Forelimb muscle (tissue), 1 donor: ENCODE results near the gene CLN5. TPM values are rescaled to one million over a fixed set of nuclear protein-coding genes. Genes with fewer than 3 reads are reported as not detected.

Experiments used
- polyA plus RNA-seq: library from polyadenylated mRNA; unstranded; fragments of 120-200 nt; gene quantifications from one replicate; pipeline ENCODE4 v1.2.1, GENCODE V29; 2013; ENCODE audit not compliant: insufficient read length

CLN5 gene
- polyA plus RNA-seq, 1 donor: 15.0 TPM

Other genes with a start within 250 kb of the CLN5 start
- 155 TPM for gene KCTD12, start 105.7 kb upstream of the CLN5 start, polyA plus RNA-seq
- not detected for gene ACOD1, start 43.6 kb upstream of the CLN5 start, polyA plus RNA-seq
- 36.6 TPM for gene FBXL3, start 35.1 kb downstream of the CLN5 start, polyA plus RNA-seq